Measurements from ENCODE around the gene NAP1L4. TPM values are rescaled to one million over a fixed set of nuclear protein-coding genes. Genes with fewer than 3 reads are reported as not detected.

NAP1L4 gene
- total RNA-seq, 1 experiment from 2014 or later = 214 TPM

DNA sequence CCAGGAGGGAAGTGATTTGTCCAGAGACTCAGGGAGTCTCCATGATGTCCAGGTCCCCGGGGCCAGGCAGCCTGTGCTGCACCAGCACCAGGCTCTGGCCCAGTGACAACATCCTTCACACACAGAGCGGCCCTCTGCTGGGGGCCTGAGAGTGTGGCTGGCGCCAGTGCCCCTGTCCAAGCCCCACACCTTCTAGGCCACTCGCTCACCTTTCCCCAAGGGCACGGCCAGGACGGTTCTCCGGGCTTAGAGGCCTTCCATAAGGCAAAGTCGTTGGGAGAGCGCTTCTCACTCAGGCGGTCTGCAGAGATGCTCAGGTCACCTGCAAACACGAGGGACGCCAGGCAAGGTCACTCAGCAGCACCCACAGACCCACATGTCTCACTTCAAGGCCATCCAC is 27.9 kb upstream of the NAP1L4 start:
- Histone ChIP-seq H3K36me3 (peaks cover 71% of the 10 kb centered on the region), H3K4me3 (no peak overlapping the region), H3K27ac (no peak overlapping the region), H3K27me3 (replicated peaks) (no peaks in the 10 kb centered on the region), H3K4me1 (replicated peaks) (no peaks in the 10 kb centered on the region), H3K9me3 (replicated peaks) (no peaks in the 10 kb centered on the region)
- no peak for DNase-seq (ENCODE audit: low read depth in 1 of 2, low spot score in 2 of 2)

DNA sequence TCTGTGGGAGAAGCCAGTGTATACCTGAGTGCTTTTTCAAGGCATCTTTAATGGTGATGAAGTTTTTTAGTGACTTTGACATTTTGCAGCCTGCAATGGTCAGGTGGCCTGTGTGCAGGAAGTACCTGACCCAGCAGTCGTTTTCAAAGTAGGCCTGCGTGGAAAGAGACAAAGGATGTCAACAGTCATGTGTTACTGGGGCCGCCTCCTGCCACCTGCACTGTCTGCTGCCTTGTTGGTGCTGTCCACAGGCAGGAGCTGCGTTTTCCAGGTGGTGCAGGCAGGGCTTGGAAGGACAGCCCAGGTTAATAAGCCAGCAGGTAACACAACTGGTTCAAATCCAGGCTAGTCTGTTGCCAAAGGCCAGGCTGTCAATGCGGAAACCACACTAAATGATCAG is 26.5 kb upstream of the NAP1L4 start:
- peaks cover 72% of the 10 kb centered on the region for H3K36me3 ChIP-seq

DNA sequence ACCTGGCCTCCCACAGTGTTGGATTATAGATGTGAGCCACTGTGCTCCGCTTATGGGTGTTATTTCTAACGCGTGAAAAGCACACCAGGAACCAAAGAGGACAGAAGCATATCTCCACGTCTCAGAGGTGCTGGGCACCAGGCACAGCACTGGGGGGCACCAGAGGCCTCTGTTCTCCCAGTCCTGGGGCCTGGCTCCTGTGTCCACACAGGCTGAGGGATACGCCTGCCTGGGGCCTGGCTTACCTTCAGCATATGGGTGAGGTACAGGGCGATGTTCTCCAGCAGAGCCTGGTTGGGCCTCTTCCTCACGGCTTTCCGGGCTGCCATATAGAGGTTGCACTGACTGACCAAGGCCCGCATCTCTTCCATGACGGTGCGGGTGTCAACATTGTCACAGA is 24.7 kb upstream of the NAP1L4 start:
- no peak for DNase-seq (ENCODE audit: low read depth in 1 of 2, low spot score in 2 of 2)
- Histone ChIP-seq H3K4me3 (no peak overlapping the region), H3K27me3 (replicated peaks) (no peaks in the 10 kb centered on the region), H3K9me3 (replicated peaks) (no peaks in the 10 kb centered on the region), H3K27ac (no peak overlapping the region), H3K36me3 (peaks cover 82% of the 10 kb centered on the region), H3K4me1 (replicated peaks) (peaks cover 13% of the 10 kb centered on the region)

More for the DNA sequence above, 26.5 kb upstream of the NAP1L4 start:
- no peaks in the 10 kb centered on the region for H3K9me3 ChIP-seq (replicated peaks)
- peaks cover 7% of the 10 kb centered on the region for H3K4me1 ChIP-seq (replicated peaks)
- H3K27ac ChIP-seq = no peak overlapping the region
- H3K4me3 ChIP-seq = no peak overlapping the region
- DNase-seq (ENCODE audit: low read depth in 1 of 2, low spot score in 2 of 2) = no peak
- H3K27me3 ChIP-seq (replicated peaks) = no peaks in the 10 kb centered on the region

DNA sequence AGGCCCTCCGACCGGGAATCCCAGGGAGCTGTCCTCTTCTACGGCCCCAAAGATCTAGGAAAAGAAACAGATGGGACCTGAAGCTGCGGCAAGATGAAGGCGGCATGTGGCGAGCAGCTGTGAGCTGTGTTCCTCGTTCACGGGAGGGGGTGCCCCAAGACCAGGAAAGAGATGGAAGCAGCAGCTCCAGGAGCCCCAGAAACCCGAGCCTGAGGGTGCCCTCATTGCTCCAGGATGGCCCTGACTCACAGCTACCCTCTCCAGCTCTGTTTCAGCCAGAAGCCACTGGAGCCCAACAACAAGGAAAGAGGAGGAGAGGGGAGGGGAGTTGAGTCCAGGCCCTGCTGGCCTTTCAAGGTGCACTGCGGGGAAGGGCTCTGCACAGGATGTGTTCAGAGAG is 23.7 kb upstream of the NAP1L4 start:
- Histone ChIP-seq H3K4me1 (replicated peaks) (peaks cover 13% of the 10 kb centered on the region), H3K36me3 (peaks cover 91% of the 10 kb centered on the region), H3K27ac (no peak overlapping the region), H3K9me3 (replicated peaks) (no peaks in the 10 kb centered on the region), H3K4me3 (no peak overlapping the region), H3K27me3 (replicated peaks) (no peaks in the 10 kb centered on the region)
- DNase-seq (ENCODE audit: low read depth in 1 of 2, low spot score in 2 of 2) = no peak

DNA sequence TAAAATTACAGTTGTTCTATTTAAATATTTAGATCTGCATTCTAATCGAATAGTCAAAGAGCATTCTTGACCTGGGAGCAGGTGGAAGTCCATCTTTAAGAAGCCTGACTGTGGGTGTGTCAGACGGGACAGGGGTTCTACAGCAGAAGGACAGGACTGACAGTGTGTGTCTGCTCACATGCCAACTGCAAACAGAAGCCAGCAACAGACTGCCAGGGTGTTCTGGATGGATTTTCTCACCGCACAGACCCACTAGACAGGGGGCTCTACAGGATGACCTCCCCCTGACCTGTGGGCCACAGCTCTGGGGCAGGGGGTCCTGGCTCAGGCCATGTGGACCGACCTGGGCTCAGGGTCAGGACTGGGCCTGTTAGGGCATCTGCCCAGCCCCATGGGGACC is 22.8 kb upstream of the NAP1L4 start:
- H3K4me3 ChIP-seq = no peak overlapping the region
- no peak overlapping the region for H3K27ac ChIP-seq

DNA sequence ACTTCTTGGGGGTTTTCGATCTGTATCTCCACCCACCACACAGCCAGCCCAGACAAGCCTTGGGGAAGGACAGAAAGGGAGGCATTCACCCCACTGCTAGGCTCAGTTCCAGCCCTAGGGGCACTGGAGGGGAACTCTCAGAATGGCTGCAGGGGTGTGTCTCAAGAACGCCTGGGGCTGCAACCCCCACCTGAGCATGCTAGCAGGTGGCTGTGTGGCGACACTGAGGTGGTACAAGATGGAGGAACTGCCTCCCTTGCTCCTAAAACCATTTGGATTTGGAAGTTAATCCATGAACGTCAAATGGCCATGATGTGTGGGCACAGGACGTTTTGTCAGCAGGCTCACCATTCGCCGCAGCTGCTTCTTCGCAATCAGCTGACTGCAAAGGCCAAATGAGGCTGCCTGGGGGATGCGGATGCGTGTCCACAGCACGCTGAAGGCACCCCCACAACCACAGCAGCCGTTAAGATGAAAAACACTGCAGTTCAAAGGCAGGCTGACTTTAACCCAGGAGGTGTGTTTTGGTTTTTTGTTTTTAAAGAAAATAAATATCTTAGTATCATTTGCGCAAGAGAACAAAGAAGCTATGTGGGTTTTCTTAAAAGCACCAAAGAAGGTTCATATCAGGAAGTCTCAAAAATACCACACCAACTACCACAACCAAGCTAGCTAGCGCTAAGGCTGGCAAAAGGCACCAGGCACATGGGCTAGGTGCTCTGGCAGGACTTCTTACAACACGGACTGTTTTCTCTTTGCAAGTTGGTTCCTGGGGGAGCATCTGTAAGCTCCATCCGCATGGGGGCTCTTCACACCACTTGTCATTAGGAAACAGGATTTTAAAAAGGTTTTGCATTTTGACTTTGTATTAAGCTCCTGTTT is 22.2 kb upstream of the NAP1L4 start:
- no peak for DNase-seq (ENCODE audit: low read depth in 1 of 2, low spot score in 2 of 2)
- Histone ChIP-seq H3K36me3 (peaks cover 94% of the 10 kb centered on the region), H3K27me3 (replicated peaks) (no peaks in the 10 kb centered on the region), H3K4me1 (replicated peaks) (peaks cover 13% of the 10 kb centered on the region), H3K27ac (no peak overlapping the region), H3K9me3 (replicated peaks) (no peaks in the 10 kb centered on the region), H3K4me3 (no peak overlapping the region)

More for the DNA sequence above, 22.8 kb upstream of the NAP1L4 start:
- no peaks in the 10 kb centered on the region for H3K9me3 ChIP-seq (replicated peaks)
- H3K27me3 ChIP-seq (replicated peaks) = no peaks in the 10 kb centered on the region
- no peak for DNase-seq (ENCODE audit: low read depth in 1 of 2, low spot score in 2 of 2)
- H3K36me3 ChIP-seq = peaks cover 93% of the 10 kb centered on the region
- peaks cover 13% of the 10 kb centered on the region for H3K4me1 ChIP-seq (replicated peaks)

DNA sequence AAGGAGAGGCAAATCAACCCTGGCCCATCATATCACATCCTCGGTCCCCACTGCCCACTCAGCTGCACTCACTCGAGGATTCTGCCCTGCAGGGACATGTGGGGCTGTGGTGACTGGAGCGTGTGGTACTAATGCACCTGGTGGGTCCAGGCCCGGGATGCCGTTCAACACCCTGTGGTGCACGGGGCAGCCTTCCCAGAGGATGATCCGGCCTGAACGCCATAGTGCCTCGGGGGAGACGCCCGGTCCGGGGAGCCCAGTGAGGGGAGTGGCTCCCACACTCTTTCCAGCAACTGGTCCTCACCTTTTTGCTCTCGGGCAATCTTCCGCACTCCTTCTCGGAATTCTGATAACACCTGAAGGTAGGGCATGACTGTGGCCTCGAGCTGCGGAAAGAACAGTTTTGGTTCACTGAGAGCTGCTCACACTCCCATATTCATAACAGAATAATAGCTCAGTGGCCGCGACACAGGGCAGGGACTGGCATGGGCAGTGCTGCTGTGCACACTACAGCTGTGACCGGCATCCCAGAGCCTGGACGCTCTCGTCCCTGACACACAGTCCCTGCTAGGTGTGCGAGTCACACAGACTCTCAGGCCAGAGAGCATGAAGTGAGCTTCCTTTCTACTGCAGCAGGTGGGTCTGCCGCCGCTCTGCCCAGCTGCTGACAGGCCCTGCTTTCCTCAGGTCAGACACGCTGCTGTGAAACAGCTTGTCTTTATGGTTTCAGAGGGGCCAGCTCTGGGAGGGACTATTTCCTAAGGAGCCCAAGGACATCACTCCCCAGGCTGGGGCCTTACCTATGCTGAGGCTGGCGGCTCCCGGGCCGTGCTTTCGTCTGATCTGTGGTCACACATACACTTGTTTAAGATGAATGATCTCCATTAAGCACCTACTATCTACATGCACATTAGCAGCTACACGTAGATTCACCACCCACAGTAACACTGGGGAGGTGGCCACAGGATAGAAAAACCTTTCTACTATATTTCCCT is 20.1 kb upstream of the NAP1L4 start:
- no peak overlapping the region for H3K4me3 ChIP-seq
- no peak overlapping the region for H3K27ac ChIP-seq
- peaks cover 89% of the 10 kb centered on the region for H3K36me3 ChIP-seq
- DNase-seq (ENCODE audit: low read depth in 1 of 2, low spot score in 2 of 2) = no peak
- H3K4me1 ChIP-seq (replicated peaks) = peaks cover 13% of the 10 kb centered on the region
- H3K9me3 ChIP-seq (replicated peaks) = no peaks in the 10 kb centered on the region
- no peaks in the 10 kb centered on the region for H3K27me3 ChIP-seq (replicated peaks)

DNA sequence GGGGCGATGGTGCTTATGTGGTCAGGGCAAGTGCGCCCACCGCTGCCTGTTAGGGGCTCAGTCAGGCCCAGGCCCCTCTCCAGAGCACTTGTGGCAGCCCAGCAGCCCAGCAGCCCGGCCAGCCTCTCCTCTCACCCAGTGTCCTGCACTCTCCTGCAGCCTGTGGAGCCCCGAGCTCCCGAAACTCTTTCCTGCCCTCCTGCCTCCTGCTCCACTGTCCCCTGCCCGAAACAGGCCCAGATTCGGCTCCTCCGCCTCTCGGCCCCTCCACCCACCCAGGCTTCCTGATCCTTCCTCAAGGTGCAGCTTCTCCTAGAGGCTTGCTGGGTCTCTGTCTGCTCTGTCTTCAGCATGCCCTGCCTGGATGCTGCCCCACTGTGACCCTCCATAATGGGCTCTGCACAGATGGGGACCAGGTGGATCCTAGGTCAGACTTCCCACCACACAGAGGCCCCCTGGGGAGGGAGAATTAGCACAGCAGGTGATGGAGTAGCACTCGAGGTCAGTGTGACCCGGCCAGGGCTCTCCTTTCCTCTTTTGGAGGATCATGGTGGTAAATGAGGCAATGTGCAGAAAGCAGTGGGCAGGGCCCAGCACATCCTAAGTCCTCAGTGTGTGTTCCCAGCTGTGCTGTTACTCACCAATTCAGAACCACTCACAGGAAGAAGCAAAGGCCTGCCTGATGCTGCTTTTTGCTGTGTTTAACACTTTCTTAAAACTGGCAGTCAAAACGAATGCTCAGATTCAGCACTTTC is 18.6 kb upstream of the NAP1L4 start:
- no peak for DNase-seq (ENCODE audit: low read depth in 1 of 2, low spot score in 2 of 2)
- H3K27ac ChIP-seq = no peak overlapping the region
- peaks cover 88% of the 10 kb centered on the region for H3K36me3 ChIP-seq

DNA sequence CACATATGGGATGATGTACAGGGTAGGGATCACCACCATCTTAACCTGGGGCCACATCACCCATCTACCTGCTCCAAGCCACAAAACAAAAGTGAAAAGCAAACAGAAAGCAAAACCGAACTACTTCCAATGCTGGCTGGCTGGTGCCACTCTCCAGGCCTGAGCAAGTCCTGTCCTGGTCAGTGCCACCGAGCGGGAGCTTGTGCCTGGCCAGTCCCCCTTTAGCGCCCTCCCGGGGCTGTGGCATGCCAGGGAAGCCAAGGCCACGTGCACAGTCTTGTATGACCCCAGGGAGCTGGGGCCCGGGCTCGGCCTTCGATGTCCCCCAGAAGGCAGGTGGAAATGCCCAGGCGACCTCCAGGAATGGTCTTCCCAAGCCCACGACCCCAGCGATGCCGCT is 17.9 kb upstream of the NAP1L4 start:
- no peaks in the 10 kb centered on the region for H3K9me3 ChIP-seq (replicated peaks)
- DNase-seq (ENCODE audit: low read depth in 1 of 2, low spot score in 2 of 2) = no peak
- H3K4me1 ChIP-seq (replicated peaks) = peaks cover 13% of the 10 kb centered on the region
- no peaks in the 10 kb centered on the region for H3K27me3 ChIP-seq (replicated peaks)
- H3K27ac ChIP-seq = no peak overlapping the region
- peaks cover 88% of the 10 kb centered on the region for H3K36me3 ChIP-seq
- no peak overlapping the region for H3K4me3 ChIP-seq

More for the DNA sequence above, 18.6 kb upstream of the NAP1L4 start:
- Histone ChIP-seq H3K4me3 (no peak overlapping the region), H3K4me1 (replicated peaks) (peaks cover 13% of the 10 kb centered on the region), H3K27me3 (replicated peaks) (no peaks in the 10 kb centered on the region), H3K9me3 (replicated peaks) (no peaks in the 10 kb centered on the region)

DNA sequence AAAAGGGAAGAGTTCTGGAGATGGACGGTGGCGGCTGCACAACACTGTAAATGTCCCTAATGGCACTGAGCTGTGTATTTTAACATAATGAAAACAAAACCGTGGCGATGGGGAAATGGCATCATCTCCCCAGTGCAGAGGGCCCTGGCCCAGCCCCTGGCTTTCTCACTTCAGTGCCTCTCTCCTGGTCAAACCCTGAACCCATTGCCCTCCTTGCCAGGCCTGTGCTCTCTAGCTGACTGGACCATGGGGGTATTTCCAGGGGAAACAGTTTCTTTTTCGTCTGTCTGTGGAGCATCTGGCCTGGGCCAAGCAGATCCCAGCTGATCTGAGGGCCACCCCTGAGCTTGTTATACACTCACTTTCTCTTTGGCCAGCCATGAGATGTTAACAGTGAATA is 17.4 kb upstream of the NAP1L4 start:
- H3K27me3 ChIP-seq (replicated peaks) = no peaks in the 10 kb centered on the region
- DNase-seq (ENCODE audit: low read depth in 1 of 2, low spot score in 2 of 2) = no peak
- peaks cover 13% of the 10 kb centered on the region for H3K4me1 ChIP-seq (replicated peaks)
- H3K9me3 ChIP-seq (replicated peaks) = no peaks in the 10 kb centered on the region
- H3K4me3 ChIP-seq = no peak overlapping the region
- no peak overlapping the region for H3K27ac ChIP-seq
- peaks cover 88% of the 10 kb centered on the region for H3K36me3 ChIP-seq

DNA sequence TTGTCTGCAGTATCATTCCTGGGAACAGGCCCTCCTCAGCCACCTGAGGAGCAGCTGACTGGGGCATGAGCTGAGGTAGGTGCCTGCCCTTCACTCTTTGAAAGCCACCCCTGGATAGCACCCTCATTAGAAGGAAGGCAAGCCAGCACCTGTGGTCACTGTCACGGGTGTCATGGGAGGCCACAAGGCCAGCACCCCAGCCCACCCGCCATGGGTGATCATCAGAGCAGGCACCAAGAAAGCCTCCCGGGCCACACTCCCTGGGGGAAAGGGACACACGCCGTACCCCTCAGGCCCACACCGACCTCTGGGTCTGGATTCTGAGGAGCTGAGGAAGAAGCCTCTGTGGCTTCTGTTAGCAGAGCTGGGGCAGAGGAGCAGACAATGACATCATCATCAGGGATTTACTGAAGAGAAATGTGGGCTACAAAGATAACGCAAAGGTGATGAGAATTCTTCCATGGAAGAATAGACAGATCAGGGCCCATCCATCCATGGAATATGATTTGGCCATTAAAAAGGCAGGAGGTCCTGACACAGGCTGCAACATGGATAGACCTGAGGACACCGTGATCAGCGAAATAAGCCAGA is 16.7 kb upstream of the NAP1L4 start:
- Histone ChIP-seq H3K36me3 (peaks cover 88% of the 10 kb centered on the region), H3K4me3 (no peak overlapping the region), H3K9me3 (replicated peaks) (no peaks in the 10 kb centered on the region), H3K27me3 (replicated peaks) (no peaks in the 10 kb centered on the region), H3K4me1 (replicated peaks) (peaks cover 8% of the 10 kb centered on the region), H3K27ac (no peak overlapping the region)
- no peak for DNase-seq (ENCODE audit: low read depth in 1 of 2, low spot score in 2 of 2)

DNA sequence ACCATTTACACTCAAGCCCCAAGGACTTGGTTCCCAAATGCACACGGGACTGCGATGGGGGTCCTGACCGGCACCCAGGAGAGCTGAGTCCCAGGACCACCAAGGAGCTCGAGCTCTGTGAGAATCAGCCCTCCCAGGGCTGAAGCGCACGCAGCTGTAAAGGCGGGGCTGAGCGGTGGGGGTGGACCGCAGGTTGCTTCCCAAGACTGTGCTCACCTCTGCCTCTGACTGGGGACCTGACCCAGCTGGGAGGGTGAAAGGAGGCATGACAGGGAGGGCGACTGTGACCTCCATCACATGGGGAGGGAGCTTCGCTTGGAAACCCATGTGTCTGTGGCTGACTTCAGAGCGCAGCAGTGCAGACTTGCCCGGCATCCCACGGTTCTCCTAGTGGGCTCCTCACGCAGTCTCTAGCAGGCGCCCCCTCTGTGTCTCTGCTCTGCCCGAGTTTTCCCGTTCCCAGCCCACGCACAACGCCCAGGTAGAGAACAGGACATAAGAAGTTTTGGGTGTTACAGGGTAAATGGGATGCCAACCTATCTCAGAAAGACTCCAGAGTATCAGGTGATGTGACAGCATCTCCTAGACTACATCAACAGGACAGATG is 15.4 kb upstream of the NAP1L4 start:
- Histone ChIP-seq H3K4me1 (replicated peaks) (no peaks in the 10 kb centered on the region), H3K27me3 (replicated peaks) (no peaks in the 10 kb centered on the region), H3K36me3 (peaks cover 91% of the 10 kb centered on the region), H3K4me3 (no peak overlapping the region), H3K27ac (no peak overlapping the region), H3K9me3 (replicated peaks) (no peaks in the 10 kb centered on the region)
- no peak for DNase-seq (ENCODE audit: low read depth in 1 of 2, low spot score in 2 of 2)

All from SJSA1 (cell line).